Anterior cingulate cortex (tissue), 58 donors: ENCODE measurements around the gene NOL6.
"Not testable (repeated sequence)": the region's sequence is repeated elsewhere in the genome, so short reads cannot be mapped to it uniquely, and the experiment has no call there.

ENCODE experiments used
- DNase-seq, 58 donors: peaks; one replicate each; lab custom pipeline; 2025; lab: John Stamatoyannopoulos, UW

Gene NOL6, protein sequence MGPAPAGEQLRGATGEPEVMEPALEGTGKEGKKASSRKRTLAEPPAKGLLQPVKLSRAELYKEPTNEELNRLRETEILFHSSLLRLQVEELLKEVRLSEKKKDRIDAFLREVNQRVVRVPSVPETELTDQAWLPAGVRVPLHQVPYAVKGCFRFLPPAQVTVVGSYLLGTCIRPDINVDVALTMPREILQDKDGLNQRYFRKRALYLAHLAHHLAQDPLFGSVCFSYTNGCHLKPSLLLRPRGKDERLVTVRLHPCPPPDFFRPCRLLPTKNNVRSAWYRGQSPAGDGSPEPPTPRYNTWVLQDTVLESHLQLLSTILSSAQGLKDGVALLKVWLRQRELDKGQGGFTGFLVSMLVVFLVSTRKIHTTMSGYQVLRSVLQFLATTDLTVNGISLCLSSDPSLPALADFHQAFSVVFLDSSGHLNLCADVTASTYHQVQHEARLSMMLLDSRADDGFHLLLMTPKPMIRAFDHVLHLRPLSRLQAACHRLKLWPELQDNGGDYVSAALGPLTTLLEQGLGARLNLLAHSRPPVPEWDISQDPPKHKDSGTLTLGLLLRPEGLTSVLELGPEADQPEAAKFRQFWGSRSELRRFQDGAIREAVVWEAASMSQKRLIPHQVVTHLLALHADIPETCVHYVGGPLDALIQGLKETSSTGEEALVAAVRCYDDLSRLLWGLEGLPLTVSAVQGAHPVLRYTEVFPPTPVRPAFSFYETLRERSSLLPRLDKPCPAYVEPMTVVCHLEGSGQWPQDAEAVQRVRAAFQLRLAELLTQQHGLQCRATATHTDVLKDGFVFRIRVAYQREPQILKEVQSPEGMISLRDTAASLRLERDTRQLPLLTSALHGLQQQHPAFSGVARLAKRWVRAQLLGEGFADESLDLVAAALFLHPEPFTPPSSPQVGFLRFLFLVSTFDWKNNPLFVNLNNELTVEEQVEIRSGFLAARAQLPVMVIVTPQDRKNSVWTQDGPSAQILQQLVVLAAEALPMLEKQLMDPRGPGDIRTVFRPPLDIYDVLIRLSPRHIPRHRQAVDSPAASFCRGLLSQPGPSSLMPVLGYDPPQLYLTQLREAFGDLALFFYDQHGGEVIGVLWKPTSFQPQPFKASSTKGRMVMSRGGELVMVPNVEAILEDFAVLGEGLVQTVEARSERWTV

DNA sequence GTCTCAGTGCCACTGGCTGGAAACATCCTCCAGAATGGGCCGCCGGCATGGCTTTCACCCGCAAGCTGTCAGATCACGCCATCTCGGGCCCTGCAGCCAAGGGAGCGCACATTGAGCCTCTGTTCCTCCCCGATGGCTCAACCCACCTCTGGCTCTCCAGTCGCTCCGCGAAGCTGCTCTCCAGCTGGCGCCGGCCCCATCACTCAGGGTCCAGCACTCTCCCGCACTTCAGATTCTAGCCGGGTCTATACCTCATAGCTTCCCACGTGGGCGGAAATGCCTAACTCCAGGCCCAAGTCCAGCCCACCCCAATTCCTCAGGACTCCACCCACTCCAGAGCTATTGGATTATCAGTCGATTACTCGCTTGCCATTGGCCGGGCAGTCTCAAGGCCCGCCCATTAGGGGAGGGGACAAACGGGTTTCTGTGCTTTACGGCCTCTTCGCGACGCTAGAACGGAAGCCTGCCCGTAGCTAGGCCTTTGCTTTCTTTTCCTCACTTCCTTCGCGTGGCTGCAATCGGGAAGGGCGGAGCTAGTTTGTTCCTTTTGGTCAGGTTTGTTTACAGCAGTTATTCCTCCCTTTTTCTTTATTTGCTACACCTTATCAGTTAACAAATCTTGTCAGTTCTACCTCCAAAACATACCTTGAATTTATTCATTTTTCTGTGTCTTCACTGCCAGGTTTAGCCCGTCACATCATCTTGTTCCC lies at the start of gene NOL6:
NOL6 (minus strand) TSS at position 282 of the 710 bp plus-strand sequence; CDS start at position 200, 82 bp downstream.
- DNase-seq = peak; percentile 75 to 99 (median 96)

DNA sequence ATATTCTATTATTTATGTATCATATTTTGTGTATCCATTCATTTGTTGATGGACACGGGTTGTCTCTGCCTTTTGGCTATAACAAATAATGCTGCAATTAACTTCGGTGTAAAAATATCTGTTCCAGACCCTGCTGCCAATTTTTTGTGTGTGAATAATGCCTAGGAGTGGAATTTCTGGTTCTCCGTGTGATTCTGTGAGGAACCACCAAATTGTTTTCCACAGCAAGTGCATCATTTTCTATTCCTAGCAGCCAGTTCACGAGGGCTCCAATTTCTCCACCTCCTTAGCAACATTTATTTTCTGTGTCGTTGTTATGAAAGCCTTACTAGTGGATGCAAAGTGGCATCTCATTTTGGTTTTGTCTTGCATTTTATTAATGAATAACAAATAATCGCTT lies 48.1 kb upstream of the NOL6 start:
- DNase-seq = peak in 1 of 58 donors; percentile 9

DNA sequence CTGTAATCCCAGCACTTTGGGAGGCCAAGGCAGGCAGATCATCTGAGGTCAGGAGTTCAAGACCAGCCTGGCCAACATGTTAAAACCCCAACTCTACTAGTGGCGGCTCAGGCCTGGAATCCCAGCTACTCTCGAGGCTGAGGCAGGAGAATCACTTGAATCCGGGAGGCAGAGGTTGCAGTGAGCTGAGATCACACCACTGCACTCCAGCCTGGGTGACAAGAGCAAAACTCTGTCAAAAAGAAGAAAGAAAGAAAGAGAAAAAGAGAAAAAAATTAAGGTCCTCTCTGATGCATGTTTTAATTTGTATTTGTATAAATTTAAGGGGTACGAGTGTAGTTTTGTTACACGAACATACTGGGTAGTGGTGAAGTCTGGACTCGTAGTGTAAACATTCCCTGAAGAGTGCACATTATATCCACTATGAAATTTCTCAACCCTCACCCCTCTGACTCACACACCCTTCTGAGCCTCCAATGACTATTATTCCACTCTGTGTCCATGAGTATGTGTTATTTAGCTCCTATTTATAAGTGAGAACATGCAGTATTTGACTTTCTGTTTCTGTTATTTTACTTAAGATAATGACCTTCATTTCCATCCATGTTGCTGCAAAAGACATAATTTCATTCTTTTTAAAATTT lies 44.3 kb upstream of the NOL6 start:
- not testable (repeated sequence) for DNase-seq

DNA sequence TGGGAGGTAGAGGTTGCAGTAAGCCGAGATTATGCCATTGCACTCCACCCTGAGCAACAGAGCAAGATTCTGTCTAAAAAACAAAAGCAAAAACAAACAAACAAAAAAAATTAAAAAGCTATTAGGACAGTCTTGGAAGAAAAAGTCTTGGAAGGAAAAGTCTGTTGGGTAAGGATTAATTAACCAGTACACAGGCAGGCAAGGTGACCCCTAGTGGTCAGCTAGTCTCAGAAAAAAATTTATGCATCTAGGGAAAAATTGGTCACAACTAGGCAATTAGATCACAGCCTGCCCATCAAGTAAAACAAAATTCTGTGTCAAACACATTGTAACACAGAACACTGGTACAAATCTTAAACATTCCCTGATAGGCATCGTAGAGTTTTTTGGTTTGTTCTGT lies 43.6 kb upstream of the NOL6 start:
- peak in 2 of 58 donors; percentile 19 to 30 for DNase-seq

DNA sequence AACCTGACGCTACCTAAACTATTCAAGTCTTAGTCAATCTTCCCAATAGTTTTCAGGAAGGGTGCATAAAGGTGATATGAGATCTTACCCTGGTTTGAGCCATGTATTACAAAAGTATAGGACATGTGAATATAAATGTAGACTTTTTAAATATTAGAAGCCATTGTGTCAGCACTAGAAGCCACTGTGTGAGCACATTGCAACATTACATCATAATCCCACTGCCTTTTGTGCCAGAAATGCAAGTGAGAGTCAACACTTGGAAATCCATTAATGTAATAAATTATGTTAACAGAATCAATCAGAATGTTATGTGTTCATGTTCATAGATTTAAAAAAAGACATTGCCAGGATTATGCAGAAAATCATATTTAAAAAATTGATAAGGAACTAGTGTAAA lies 42.7 kb upstream of the NOL6 start:
- DNase-seq = not testable (repeated sequence)

DNA sequence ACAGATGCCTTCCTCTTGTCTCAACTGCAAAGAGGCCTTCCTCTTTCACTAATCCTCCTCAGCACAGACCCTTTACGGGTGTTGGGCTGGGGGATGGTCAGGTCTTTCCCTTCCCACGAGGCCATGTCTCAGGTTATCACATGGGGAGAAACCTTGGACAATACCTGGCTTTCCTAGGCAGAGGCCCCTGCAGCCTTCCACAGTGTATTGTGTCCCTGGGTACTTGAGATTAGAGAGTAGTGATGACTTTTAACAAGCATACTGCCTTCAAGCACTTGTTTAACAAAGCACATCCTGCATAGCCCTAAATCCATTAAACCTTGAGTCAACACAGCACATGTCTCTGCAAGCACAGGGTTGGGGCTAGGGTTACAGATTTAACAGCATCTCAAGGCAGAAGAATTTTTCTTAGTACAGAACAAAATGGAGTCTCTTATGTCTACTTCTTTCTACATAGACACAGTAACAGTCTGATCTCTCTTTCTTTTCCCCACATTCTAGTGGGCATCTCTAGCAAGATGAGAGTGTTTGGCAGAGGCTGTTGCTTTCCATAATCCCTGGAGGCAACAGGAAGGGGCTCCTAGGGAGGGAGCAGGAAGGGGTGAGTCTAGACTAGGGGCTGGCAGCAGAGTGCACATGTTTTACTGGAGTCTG lies 41.7 kb upstream of the NOL6 start:
- DNase-seq = not testable (repeated sequence)

DNA sequence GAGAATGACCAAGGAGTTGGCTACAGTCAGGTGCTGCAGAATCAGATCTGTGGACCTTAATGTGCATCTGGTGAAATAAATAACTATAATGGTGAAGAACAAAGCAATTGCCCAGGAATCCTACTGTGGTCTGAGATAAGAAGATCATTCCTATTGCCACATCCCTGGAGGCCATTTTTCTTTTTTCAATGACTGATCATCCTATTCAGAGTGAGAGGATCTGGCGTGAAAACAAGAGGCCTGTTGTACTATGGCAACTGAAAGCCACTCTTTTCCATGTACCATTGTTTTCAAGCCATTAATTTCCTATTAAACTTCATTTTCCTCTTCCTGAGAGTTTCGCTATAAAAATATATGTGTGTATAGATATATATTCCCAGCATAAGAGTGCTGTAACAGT lies 38.8 kb upstream of the NOL6 start:
- peak in 2 of 58 donors; percentile 15 to 50 for DNase-seq

DNA sequence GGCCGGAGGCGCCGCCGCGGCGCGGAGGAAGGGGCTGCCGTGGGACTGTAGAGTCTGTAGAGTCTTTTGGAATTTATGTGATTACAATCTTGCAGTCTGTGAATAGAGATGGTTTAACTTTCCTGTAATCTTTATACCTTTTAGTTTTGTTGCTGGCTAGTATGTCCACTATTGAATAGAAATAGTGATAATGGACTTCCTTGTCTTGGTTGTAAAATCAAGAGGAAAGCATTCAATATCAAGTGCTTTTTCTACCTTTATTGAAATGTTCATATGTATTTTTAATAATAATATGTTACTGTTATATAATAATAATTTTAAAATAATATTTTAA lies 37.4 kb upstream of the NOL6 start:
- DNase-seq = not testable (repeated sequence)

DNA sequence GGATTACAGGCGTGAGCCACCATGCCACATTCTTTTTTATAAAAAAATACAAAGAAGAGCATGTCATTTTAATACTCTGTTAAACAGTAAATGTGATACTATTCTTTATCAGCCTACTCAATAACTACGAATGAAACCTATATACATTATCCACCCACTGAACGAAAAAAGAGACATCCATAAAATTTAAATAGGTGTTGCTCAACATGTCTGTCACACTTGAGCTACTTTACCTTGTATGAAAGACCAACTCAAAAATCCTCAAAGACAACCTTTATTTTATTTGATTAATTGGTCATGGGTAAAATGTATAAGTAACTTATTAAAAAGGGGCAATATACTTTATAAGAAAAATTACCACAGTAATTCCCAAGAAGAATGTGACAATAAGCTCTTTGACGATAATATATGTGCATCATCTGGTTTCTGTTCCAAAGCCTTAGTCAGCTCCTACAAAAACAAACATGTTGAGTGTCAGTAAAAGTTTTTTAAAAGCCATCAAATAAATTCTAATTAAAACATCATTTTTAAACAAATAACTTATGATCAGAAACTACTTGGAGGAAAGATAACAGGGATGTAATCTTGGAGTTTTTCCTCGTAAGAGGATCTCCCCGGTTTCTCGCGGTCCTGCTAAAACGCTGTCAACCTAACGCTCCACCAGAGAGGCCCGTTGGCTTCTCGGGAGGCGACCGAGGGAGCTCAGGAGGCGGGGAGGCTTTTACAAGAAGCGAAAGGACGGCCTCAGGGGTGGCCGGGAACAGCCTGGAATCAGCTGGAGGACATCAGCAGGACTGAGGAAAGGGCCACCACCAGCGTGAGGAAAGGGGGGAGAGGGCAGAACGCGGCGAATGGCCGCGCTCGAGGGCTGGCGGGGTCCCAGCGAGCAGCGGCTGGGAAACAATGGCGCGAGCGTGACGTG lies 36.8 kb upstream of the NOL6 start:
- peak in 51 of 58 donors; percentile 13 to 76 (median 58) for DNase-seq

DNA sequence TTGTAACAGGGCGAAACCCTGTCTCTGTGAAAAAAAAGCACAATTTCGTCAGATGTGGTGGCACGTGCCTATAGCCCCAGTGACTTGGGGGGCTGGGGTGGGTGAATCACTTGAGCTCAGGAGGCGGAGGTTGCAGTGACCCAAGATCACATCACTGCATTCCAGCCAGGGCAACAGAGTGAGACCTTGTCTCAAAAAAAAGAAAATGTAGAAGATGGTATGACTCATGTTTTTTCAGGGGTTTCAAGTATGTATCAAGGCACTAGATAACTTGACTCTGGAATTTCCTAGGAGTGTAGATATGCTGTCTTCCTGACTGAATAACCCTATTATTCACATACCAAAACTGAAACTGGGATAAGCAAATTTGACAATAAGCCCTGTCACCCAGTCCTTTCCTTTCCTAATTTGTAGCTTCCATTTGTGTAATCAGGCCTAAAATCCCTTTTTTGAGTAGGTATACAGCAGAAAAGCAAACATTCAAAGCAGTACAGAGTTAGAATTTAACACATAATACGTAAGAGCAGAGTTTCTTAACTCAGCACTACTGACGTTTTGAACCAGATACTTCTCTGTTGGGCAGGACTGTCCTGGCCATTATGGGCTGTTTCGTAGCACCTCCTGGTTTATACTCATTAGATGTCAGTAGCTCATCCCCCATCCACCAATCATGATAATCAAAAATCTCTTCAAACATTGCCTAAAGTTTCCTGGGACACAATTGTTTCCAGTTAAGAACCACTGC lies 33.1 kb upstream of the NOL6 start:
- no peak for DNase-seq

DNA sequence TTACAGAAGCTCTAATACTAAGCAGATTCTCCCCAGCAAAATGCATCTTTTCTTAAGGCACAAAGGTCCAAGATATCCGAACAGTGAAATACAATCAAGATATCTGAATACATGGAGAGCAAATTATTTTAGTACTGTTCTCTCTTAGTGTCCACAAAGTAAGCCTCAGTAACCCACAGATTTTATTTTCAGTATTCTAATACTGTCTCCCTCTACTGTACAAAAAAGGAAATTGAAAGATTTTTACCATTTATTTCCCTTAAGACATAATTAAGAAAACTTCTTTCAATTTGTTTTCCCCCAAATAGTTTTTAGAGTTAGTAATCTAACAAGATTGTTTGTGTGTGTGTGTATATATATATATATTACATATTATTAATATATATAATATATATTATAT lies 24.7 kb upstream of the NOL6 start:
- DNase-seq = no peak

DNA sequence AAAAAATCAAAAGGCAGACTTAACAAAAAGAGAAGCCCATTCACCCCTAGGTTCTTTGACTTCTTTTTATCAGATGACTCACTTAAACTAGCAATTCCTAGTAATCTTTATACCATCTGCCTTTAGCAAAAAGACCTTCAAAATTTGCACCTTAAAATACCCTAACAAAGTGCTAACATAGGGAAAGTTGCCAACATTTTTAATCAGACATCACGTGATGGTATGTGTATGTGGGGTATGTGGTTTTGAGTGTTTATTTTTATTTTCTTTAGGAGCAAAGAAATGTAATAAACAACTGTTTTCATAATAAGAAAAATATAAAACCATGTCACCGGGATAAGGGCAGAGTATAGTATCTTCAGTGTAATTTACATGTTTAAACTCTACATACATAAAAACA lies 20.1 kb upstream of the NOL6 start:
- not testable (repeated sequence) for DNase-seq

DNA sequence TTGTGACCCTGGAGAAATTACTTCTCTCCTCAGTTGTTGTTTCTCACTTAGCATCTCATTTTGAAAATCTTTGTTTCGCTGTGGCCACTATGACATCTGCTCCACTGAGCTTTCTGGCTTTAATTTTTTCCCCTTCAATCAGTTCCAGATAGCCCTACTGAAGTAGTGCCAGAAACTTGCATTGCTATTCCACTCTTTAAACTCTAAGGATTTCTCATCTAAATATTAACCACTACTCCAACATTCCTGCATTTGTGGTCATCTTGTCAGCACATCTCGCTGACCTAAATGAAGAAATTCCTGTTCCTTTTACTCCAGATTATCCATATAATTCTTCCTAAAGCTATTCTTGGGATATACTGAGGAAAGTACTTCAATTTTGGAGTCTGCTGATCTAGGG lies 15.3 kb upstream of the NOL6 start:
- no peak for DNase-seq

DNA sequence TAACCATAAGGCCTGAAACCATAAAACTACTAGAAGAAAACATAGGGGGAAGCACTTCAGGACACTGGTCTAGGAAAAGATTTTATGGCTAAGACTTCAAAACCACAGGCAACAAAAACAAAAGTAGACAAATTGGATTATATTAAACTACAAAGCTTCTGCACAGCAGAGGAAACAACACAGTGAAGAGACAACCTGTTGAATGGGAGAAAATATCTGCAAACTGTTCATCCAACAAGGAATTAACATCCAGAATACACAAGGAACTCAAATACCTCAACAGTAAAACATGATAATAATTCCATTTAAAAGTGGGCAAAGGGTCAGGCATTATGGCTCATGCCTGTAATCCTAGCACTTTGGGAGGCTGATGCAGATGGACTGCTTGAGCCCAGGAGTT lies 11.6 kb upstream of the NOL6 start:
- DNase-seq = not testable (repeated sequence)

DNA sequence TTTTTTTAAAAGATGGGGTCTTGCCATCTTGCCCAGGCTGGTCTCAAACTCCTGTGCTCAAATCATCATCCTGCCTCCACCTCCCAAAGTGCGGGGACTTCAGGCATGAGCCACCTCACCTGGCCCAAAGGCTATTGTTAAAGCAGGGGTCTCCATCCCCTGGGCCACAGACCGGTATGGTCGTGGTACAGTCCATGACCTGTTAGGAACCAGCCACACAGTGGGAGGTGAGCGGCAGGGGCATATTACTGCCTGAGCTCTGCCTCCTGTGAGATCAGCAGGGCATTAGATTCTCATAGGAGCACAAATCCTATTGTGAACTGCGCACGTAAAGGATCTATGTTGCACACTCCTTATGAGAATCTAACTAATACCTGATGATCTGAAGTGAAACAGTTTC lies 7.3 kb upstream of the NOL6 start:
- DNase-seq = no peak

DNA sequence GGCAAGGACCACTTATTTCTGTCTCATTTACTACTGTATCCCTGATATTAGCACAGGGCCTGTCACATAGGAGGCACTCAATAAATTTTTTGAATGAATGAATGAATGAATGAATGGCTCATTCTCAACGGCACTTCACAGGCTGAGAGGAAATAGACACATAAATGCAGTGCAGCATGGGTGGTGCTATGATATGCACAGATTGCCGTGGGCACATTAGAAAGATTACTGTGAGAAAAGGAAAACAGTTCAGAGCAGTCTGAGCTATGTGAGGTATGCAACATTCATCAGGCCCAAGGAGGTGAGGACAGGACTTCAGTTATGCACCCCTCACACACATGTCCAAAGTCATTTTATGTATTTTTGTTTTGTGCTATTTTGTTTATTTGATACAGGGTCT lies 6.4 kb upstream of the NOL6 start:
- DNase-seq = no peak

DNA sequence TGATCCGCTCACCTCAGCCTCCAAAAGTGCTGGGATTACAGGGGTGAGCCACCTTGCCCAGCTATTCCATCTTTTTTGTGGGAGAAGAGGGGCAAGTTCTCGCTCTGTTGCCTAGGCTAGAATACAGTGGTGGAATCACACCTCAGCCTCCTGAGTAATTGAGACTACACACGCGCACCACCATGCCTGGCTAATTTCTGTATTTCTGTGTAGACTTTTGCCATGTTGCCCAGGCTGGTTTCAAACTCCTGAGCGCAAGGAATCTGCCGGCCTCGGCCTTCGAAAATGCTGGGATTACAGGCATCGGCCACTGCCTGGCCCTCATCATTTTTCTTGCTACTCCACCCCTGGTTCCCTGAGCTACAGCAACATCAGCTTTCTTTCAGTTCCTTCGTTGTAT lies 2.8 kb upstream of the NOL6 start:
- DNase-seq = no peak

DNA sequence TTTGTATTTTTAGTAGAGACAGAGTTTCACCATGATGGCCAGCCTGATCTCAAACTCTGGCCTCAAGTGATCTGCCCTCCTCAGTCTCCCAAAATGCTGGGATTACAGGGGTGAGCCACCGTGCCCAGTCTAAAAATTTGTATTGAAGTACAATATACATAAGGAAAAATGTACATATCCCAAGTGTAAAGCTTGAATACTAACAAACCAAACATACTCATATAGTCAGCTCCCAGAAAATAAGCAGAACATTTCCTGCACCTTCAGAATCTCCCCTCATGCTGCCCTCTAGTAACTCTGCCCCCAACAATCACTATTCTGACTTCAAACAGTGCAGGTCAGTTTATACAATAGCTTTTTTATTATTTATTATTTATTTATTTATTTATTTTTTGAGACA lies 1.6 kb upstream of the NOL6 start:
- DNase-seq = no peak
